ENCODE measurements around the gene GYPE. TPM values are rescaled to one million over a fixed set of nuclear protein-coding genes. Genes with fewer than 3 reads are reported as not detected.
"Not testable (repeated sequence)": the region's sequence is repeated elsewhere in the genome, so short reads cannot be mapped to it uniquely, and the experiment has no call there.

The GYPE gene
- total RNA-seq, 1 donor from 2014 or later = not detected

GRCh38 chr4:143910906-143911305 is 5.5 kb upstream of the GYPE start:
- not testable (repeated sequence) for H3K36me3 Mint-ChIP-seq; H3K9me3 Mint-ChIP-seq; H3K27ac Mint-ChIP-seq; DNase-seq (ENCODE audit: low spot score in 2 of 2, unreplicated experiment in 2 of 2); H3K4me3 Mint-ChIP-seq; H3K4me1 Mint-ChIP-seq
- peaks cover 21% of the 10 kb centered on the region for H3K27me3 Mint-ChIP-seq (ENCODE audit: low read depth)

- peaks cover 27% of the 10 kb centered on the region for H3K27me3 Mint-ChIP-seq (ENCODE audit: low read depth)
- H3K9me3 Mint-ChIP-seq; H3K4me1 Mint-ChIP-seq; H3K4me3 Mint-ChIP-seq; DNase-seq (ENCODE audit: low spot score in 2 of 2, unreplicated experiment in 2 of 2); H3K27ac Mint-ChIP-seq; H3K36me3 Mint-ChIP-seq: not testable (repeated sequence)
Measured at GRCh38 chr4:143907811-143908210, 2.5 kb upstream of the GYPE start.

GRCh38 chr4:143904431-143904830 is 928 bp downstream of the GYPE start:
- not testable (repeated sequence) for H3K36me3 Mint-ChIP-seq; H3K4me1 Mint-ChIP-seq; H3K4me3 Mint-ChIP-seq; DNase-seq (ENCODE audit: low spot score in 2 of 2, unreplicated experiment in 2 of 2); H3K27ac Mint-ChIP-seq; H3K9me3 Mint-ChIP-seq
- peaks cover 30% of the 10 kb centered on the region for H3K27me3 Mint-ChIP-seq (ENCODE audit: low read depth)

GRCh38 chr4:143890323-143890722 is 15.0 kb downstream of the GYPE start:
- not testable (repeated sequence) for H3K4me1 Mint-ChIP-seq; H3K4me3 Mint-ChIP-seq; H3K27ac Mint-ChIP-seq; H3K9me3 Mint-ChIP-seq; H3K36me3 Mint-ChIP-seq; DNase-seq (ENCODE audit: low spot score in 2 of 2, unreplicated experiment in 2 of 2); H3K27me3 Mint-ChIP-seq (ENCODE audit: low read depth)

- not testable (repeated sequence) for H3K4me3 Mint-ChIP-seq; H3K27me3 Mint-ChIP-seq (ENCODE audit: low read depth); H3K9me3 Mint-ChIP-seq; H3K27ac Mint-ChIP-seq; DNase-seq (ENCODE audit: low spot score in 2 of 2, unreplicated experiment in 2 of 2); H3K4me1 Mint-ChIP-seq; H3K36me3 Mint-ChIP-seq
Measured at GRCh38 chr4:143888189-143888588, 17.2 kb downstream of the GYPE start.

GRCh38 chr4:143884965-143885364 is 20.4 kb downstream of the GYPE start:
- H3K4me1 Mint-ChIP-seq; H3K36me3 Mint-ChIP-seq; H3K9me3 Mint-ChIP-seq; DNase-seq (ENCODE audit: low spot score in 2 of 2, unreplicated experiment in 2 of 2); H3K27ac Mint-ChIP-seq; H3K4me3 Mint-ChIP-seq: not testable (repeated sequence)
- peaks cover 11% of the 10 kb centered on the region for H3K27me3 Mint-ChIP-seq (ENCODE audit: low read depth)

- Mint-ChIP-seq H3K27me3 (ENCODE audit: low read depth) (peaks cover 21% of the 10 kb centered on the region), H3K36me3 (no peaks in the 10 kb centered on the region), H3K9me3 (no peaks in the 10 kb centered on the region), H3K27ac (no peak overlapping the region), H3K4me1 (no peaks in the 10 kb centered on the region), H3K4me3 (no peak overlapping the region)
- no peak for TF ChIP-seq CTCF (IDR thresholded peaks at IDR 0.05; ENCODE audit: unreplicated experiment)
- DNase-seq (ENCODE audit: low spot score in 2 of 2, unreplicated experiment in 2 of 2) = no peak
Measured at GRCh38 chr4:143883529-143883928, 21.8 kb downstream of the GYPE start.

GRCh38 chr4:143882892-143883291 is 22.5 kb downstream of the GYPE start:
- Mint-ChIP-seq H3K27ac (no peak overlapping the region), H3K9me3 (no peaks in the 10 kb centered on the region), H3K4me1 (no peaks in the 10 kb centered on the region), H3K4me3 (no peak overlapping the region), H3K27me3 (ENCODE audit: low read depth) (peaks cover 25% of the 10 kb centered on the region), H3K36me3 (no peaks in the 10 kb centered on the region)
- DNase-seq (ENCODE audit: low spot score in 2 of 2, unreplicated experiment in 2 of 2) = no peak
- TF ChIP-seq CTCF (IDR thresholded peaks at IDR 0.05; ENCODE audit: unreplicated experiment) = no peak

GRCh38 chr4:143879561-143879960 is 25.8 kb downstream of the GYPE start:
- H3K27ac Mint-ChIP-seq; H3K4me3 Mint-ChIP-seq; DNase-seq (ENCODE audit: low spot score in 2 of 2, unreplicated experiment in 2 of 2); H3K4me1 Mint-ChIP-seq; H3K9me3 Mint-ChIP-seq; H3K36me3 Mint-ChIP-seq: not testable (repeated sequence)
- peaks cover 36% of the 10 kb centered on the region for H3K27me3 Mint-ChIP-seq (ENCODE audit: low read depth)

- not testable (repeated sequence) for DNase-seq (ENCODE audit: low spot score in 2 of 2, unreplicated experiment in 2 of 2); H3K4me1 Mint-ChIP-seq; H3K4me3 Mint-ChIP-seq; H3K36me3 Mint-ChIP-seq; H3K9me3 Mint-ChIP-seq; H3K27ac Mint-ChIP-seq
- peaks cover 32% of the 10 kb centered on the region for H3K27me3 Mint-ChIP-seq (ENCODE audit: low read depth)
Measured at GRCh38 chr4:143875357-143875756, 30.0 kb downstream of the GYPE start.

- not testable (repeated sequence) for H3K4me1 Mint-ChIP-seq; H3K27ac Mint-ChIP-seq; H3K9me3 Mint-ChIP-seq; DNase-seq (ENCODE audit: low spot score in 2 of 2, unreplicated experiment in 2 of 2); H3K36me3 Mint-ChIP-seq; H3K27me3 Mint-ChIP-seq (ENCODE audit: low read depth); H3K4me3 Mint-ChIP-seq
Measured at GRCh38 chr4:143870523-143871268, 34.7 kb downstream of the GYPE start.

- H3K4me1 Mint-ChIP-seq; H3K4me3 Mint-ChIP-seq; H3K27me3 Mint-ChIP-seq (ENCODE audit: low read depth); H3K36me3 Mint-ChIP-seq; H3K27ac Mint-ChIP-seq; DNase-seq (ENCODE audit: low spot score in 2 of 2, unreplicated experiment in 2 of 2); H3K9me3 Mint-ChIP-seq: not testable (repeated sequence)
Measured at GRCh38 chr4:143869925-143870324, 35.4 kb downstream of the GYPE start.

GRCh38 chr4:143862716-143863115 is 42.6 kb downstream of the GYPE start:
- not testable (repeated sequence) for DNase-seq (ENCODE audit: low spot score in 2 of 2, unreplicated experiment in 2 of 2); H3K4me3 Mint-ChIP-seq; H3K36me3 Mint-ChIP-seq; H3K27me3 Mint-ChIP-seq (ENCODE audit: low read depth); H3K27ac Mint-ChIP-seq; H3K9me3 Mint-ChIP-seq
- H3K4me1 Mint-ChIP-seq = peaks cover 12% of the 10 kb centered on the region
